HT1080 (cell line): ENCODE results near the gene GSG1L. TPM values are rescaled to one million over a fixed set of nuclear protein-coding genes. Genes with fewer than 3 reads are reported as not detected.
"Not testable (repeated sequence)": the region's sequence is repeated elsewhere in the genome, so short reads cannot be mapped to it uniquely, and the experiment has no call there.

ENCODE experiments used
- DNase-seq: peaks from one replicate; pipeline ENCODE4 v3.0.0-alpha.2; 2015; ENCODE audit warnings: low read depth
- total RNA-seq: library from RNA; depleted of rRNA; stranded (reverse); fragments of >200 nt; shearing (Covaris generic); gene quantifications from 2 replicates; pipeline ENCODE4 v1.2.3, GENCODE V29; 2014

GSG1L gene
- total RNA-seq, 1 experiment from 2014 or later: not detected

DNA sequence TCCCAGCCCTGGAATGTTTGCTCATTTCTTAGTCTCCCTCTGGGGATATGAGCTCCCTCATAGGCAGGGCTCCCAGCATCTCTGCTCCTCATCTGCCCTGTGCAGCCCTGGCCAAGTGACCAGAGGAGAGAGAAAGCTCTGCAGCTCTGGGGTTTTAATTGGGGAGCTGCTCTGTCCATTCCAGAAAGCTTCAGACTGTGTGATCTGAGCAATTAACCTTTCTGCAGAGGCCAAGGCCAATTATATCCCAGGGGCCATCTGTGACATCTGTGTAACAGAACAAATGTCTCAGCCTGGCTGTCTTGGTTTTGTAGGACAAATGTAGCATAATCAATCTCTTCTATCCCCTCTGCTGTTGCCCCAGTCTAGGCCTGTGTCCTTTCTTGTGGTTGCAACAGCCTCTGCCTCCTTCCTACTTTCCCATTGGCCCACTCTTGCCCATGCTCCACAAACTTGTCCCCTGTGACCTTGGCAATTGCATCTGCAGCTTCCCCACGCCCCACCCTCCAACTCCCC lies 156.0 kb downstream of the GSG1L start:
- no peak for DNase-seq

- no peak for DNase-seq
These were observed 156.6 kb downstream of the GSG1L start for GRCh38 chr16:27906883-27907282.

DNA sequence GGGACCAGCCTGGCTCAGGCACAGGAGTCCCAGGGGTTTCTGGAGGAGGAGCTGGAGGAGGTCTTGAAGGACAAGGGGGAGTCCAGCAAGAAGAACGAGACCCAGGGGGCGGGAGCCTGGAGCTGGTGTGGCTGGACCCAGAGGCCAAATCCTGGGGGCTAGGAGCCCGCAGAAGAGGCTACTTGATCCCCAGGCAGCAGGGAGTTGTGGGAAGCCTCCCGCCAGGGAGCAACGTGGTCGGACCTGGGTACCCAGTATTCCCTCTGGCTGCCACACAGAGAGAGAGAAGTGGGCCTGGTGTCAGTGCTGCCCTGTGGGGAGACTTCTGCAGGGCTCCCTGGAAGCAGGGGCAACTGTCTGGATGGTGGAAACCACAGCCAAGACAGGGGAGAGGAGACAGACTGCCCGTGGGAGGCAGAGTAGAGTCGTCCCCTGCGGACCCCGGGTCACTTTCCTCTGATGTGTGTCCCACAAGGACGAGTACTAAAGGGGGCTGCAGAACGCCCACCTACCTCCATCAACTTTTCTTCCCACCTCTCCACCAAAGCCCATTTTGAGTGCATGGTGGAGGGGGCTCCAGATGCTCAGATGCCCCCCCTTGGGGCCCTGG lies 160.4 kb downstream of the GSG1L start:
- DNase-seq: no peak

DNA sequence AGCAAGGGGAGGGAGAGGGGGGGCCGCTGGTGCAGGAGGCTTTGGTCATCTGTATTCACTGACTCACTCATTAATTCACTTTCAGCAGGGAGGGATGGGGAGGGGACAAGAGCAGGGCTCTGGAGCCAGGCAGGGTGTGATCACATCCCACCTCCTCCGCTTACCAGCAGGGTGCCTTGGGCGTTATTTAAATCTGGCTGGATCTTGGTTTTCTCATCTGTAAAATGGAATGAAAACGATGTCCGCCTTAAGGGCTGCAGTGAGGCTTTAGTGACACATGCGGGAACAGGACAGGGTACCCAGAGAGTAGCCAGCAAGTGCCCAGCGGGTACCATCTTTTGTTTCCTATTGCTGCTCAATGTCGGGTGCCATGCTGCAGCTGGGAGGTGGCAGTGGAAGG lies 161.0 kb downstream of the GSG1L start:
- no peak for DNase-seq

GRCh38 chr16:27901956-27902355 lies 161.6 kb downstream of the GSG1L start:
- DNase-seq: no peak

DNA sequence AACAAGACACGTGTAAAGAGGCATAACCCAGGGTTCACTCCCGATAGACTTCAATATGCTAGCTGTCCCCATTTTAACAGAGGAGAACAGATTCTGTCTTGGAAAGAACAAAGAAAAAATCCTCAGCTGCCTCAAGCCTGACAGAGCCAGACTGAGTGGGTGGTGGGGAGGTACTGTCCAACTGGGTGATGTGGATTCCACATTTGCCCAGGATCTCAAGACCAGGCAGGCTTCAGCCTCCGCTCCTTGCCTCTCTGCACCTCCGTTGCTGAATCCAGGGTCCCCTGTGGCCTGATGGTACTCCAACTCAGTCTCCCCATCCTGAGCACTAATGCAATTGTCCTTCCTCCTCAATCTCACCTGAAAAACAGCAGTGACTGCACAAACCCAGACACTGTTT lies 163.8 kb downstream of the GSG1L start:
- DNase-seq: no peak

- no peak for DNase-seq
These were observed 169.1 kb downstream of the GSG1L start for GRCh38 chr16:27894386-27894785.

DNA sequence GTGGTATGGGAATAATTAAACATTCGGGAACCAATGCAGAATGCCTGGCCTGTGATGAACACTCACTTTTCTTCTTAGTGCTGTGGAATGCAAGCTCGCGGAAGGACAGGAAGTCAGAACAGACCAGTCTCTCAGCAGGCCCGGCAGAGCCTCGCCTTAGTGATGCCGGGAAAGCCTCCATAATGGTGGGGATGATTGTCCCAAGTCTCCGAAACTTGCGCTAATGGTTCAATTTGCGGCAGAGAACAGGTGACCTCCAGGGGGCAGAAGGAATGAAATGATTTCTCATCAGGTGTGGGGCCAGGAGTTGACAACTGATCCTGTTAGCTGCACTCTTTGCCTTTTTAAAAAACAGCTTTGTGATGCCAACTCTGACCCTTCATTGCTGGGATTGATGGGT lies 170.6 kb downstream of the GSG1L start:
- no peak for DNase-seq

- no peak for DNase-seq
These were observed 172.6 kb downstream of the GSG1L start for GRCh38 chr16:27890866-27891265.

- DNase-seq: no peak
These were observed 173.5 kb downstream of the GSG1L start for GRCh38 chr16:27890006-27890405.

- no peak for DNase-seq
These were observed 179.9 kb downstream of the GSG1L start for GRCh38 chr16:27883576-27883975.

DNA sequence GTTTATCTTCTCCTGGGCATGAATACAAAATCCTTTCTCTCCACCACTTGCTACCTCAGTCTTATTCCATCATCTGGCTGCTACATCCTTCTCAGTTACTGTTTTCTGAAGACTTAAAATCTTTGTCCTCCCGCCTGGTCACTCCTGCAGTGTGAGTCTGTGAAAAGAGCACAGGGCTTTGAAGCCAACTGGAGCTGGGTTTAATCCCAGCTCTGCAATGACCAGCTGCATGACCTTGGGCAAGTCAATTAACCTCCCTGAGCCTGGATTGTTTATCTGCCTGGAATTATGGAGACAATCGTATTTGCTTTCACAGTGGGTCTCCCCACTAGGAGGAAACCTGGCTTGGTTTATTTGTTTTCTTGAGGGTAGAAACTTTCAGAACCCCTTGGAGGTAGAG lies 183.2 kb downstream of the GSG1L start:
- DNase-seq: no peak

DNA sequence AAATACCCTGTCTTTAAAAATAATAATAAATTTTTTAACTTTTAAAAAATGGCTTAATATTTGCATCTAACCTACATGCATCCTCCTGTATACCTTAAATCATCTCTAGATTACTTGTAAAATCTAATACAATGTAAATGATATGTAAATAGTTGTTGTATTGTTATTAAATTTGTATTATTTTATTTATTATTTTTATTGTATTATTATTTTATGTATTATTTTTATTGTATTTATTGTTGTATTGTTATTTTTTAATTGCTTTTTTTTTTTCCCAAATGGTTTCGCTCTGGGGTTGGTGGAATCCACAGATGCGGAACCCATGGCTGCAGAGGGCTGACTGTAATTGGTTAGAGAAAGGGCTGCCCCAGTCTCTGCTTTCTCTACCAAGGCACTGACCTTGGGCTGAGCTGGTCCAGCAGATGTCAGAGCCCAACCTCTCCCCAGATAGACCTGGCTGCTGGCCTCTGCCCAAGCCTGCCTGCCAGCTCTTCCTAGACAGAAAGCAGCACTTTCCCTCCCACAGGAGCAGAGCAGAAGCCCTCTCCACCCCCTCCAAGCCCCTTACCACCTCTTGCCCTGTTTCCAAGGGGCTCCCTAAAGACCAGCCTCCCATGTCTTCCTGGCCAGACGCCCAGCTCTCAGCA lies 183.8 kb downstream of the GSG1L start:
- DNase-seq: no peak

DNA sequence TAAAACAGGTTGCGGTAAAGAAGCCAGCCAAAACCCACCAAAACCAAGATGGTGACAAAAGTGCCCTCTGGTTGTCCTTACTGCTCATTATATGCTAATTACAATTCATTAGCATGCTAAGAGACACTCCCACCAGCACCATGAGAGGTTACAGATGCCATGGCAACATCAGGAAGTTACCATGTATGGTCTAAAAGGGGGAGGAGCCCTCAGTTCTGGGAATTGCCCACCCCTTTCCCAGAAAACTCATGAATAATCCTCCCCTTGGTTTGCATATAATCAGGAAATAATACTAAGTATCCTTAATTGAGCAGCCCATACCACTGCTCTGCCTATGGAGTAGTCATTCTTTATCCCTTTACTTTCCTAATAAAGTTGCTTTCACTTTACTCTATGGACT lies 190.9 kb downstream of the GSG1L start:
- DNase-seq: not testable (repeated sequence)

- DNase-seq: no peak
These were observed 193.3 kb downstream of the GSG1L start for GRCh38 chr16:27870116-27870798.

DNA sequence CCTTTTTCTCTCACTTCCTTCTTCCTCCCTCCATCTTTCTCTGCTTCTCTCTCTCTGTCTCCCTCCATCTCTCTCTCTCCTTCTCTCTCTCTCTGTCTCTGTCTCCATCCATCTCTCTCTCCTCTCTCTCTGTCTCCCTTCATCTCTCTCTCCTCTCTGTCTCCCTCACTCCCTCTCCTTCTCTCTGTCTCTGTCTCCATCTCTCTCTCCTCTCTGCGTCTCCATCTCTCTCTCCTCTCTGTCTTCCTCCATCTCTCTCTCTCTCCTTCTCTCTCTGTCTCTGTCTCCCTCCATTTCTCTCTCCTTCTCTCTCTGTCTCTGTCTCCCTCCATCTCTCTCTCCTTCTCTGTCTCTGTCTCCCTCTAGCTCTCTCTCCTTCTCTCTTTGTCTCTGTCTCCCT lies 194.1 kb downstream of the GSG1L start:
- no peak for DNase-seq

DNA sequence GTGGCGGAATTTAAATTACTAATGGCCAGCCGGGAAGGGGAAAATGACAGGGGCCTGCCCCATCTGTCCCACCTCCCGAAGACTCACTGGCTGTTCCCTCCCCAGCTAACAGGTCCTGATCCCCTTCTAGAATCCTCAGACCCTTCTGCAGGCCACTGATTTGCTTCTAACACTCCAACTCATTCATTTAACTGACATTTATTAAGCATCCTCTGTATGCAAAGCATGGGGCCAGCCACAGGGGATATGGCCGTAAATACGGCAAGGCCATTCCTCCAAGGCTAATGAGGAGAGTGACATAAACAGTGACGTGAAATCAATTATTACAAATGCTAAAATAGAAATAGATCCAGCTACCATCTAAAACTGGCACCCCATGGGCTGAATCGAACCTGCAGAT lies 195.3 kb downstream of the GSG1L start:
- no peak for DNase-seq

- DNase-seq: peak; percentile 81
These were observed 196.1 kb downstream of the GSG1L start for GRCh38 chr16:27867122-27868110.

DNA sequence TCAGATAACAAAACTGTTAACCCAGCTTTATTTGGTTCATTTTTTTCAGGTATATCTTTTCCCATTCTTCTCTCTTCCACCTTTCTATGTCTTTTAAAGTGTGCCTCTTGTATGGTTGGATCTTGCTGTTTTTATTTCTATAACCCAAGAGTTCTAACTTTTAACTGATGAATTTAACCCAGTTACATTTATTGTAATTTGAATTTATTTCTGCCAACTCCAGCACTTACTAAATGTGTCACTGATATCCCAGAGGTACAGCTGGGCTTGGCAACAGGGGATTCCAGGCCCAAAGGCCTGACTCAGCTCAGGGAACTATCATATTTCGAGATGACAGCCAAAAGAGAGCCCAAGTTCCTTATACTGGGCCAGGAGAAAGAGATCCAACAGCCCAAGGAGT lies 200.1 kb downstream of the GSG1L start:
- no peak for DNase-seq

DNA sequence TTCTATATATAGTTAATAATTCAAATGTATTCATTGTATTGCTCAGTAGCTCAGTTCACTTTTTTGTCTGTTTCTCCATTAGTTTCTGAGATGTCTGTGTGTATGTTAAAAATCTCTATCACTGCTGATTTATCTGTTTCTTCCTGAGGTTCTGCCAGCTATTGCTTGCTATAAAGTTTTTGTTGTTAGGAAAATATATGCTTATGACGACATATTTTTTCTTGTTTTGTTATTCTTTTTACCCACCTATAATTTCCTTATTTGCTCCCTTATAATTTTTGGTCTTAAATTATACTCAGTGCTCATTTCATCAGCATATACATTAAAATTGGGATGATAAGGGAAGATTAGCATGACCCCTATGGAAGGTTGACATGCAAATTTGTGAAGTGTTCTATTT lies 200.6 kb downstream of the GSG1L start:
- no peak for DNase-seq

- DNase-seq: no peak
These were observed 203.4 kb downstream of the GSG1L start for GRCh38 chr16:27860091-27860490.
